Right forelimb (tissue), 1 donor: Measurements from ENCODE around the gene BCAT1.
"Not testable (repeated sequence)": the region's sequence is repeated elsewhere in the genome, so short reads cannot be mapped to it uniquely, and the experiment has no call there.

Experiments
- DNase-seq: peaks from one replicate; pipeline ENCODE4 v3.0.0-alpha.2; 2018

The BCAT1 gene

GRCh38 chr12:24898185-24898584 is 50.7 kb downstream of the BCAT1 start:
- DNase-seq: no peak

- no peak for DNase-seq
Measured at GRCh38 chr12:24896171-24896570, 52.7 kb downstream of the BCAT1 start.

DNA sequence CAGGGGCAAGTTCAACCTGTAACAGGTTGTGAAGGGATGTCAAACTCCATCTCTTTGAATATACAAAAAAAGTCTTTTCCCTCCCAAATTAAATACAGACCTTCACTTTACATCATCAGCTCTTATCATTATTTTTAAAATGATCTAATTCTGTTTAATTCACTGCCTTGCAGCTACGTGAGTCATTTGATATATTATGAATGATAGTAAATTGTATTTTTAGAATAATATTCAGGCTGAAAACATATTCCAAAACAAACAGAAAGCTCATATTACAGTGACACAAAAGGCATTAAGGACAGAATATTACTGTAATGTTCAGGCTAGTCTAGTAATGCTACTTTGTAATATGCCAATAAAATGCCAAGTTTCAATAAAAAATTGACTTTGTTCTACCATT is 53.3 kb downstream of the BCAT1 start:
- no peak for DNase-seq

GRCh38 chr12:24894879-24895278 is 54.0 kb downstream of the BCAT1 start:
- no peak for DNase-seq

GRCh38 chr12:24890048-24890803 is 58.7 kb downstream of the BCAT1 start:
- DNase-seq: no peak

- DNase-seq: no peak
Measured at GRCh38 chr12:24889411-24889810, 59.5 kb downstream of the BCAT1 start.

DNA sequence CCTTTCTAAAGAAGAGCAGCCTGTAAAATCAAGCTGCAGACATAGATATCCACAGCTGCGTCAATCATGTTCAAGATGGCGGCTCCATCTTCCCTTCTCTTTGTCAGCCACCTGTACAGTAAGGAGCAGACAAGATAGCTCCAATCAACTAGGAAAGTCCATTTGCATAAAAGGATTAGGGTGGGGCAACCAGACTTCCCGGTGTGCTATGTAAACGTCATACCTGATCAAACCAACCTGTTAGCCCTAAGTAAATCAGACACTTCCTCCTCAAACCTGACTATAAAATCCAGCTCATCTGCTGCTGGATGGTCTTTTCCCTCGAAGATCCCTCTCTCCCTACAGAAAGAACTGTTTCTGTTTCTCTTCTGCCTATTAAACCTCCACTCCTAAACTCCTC is 60.1 kb downstream of the BCAT1 start:
- DNase-seq: no peak

DNA sequence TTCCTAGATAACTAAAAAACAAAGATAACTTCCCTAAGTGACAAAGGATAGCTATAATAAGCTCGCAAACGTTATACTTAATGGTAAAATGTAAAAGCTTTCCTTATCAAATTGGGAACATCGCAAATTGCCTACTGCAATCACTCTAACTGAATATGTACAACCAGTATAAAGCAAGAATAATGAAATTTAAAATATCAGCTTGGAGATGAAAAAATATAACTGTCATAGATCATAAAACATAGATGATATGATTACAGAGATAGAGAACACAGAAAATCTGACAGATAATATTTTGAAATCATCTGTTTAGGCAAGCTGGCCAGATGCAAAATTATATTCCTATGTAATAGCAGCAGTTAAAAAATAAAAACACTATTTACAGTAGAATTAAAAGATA is 64.0 kb downstream of the BCAT1 start:
- no peak for DNase-seq

DNA sequence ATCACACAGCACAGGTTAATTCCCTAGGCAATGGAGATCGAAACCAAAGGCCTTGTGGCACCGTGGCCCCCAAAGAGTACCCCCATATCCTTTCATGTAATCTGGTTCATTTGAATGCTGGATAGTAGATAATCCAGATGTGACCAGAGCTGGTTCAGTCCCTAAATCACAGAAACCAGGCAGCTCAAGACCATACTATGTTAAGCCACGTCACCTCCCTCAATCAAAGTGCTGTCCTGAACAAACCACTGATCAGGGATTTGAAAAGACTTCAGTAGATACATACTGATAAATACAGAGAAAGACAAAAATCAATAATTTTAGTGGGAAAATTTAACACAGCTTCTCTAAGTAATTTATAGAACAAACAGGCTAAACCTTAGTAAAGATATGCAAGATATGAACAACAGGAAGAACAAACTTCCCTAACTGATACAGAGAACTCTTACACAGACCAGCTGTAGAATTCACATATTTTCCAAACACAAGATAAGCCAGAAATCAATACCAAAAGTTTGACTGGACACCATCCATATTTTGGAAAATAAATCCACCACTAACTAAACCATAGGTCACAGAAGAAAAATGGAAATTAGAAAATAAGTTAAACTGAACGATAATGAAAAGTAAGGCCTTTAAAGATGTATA is 67.1 kb downstream of the BCAT1 start:
- no peak for DNase-seq

DNA sequence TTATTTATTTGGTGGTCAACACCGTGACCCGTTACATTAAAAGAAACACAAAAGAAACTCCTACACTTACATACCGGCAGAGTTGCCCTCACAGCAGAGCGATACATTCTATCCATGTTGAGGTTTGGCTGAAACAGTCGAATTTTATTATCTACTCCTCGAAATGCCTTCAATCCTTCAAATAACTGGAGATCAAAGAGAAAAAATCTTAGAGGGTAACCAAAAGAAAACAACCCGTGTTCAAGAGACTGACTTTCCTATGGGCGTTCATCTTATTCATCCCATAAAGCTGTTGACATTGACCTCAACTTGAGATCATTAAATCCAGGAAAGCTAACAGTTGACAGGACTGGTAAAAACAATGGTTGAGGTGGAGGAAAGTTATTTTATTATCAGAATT is 67.7 kb downstream of the BCAT1 start:
- DNase-seq: no peak

DNA sequence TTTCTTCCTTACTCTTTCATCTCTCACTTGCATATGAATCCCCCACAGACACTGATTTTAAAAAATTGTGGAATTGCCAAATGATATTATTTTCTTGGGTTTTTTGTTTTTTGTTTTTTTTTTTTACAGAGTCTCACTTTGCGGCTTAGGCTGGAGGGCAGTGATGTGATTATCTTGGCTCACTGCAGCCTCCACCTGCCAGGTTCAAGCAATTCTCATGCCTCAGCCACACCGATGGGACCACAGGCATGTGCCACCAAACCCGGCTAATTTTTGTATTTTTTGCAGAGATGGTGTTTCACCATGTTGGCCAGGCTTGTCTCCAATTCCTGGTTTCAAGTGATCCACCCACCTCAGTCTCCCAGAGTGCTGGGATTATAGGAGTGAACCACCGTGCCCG is 68.2 kb downstream of the BCAT1 start:
- DNase-seq: no peak

- DNase-seq: no peak
Measured at GRCh38 chr12:24879644-24880043, 69.3 kb downstream of the BCAT1 start.

- no peak for DNase-seq
Measured at GRCh38 chr12:24875014-24875413, 73.9 kb downstream of the BCAT1 start.

GRCh38 chr12:24872211-24872610 is 76.7 kb downstream of the BCAT1 start:
- no peak for DNase-seq

DNA sequence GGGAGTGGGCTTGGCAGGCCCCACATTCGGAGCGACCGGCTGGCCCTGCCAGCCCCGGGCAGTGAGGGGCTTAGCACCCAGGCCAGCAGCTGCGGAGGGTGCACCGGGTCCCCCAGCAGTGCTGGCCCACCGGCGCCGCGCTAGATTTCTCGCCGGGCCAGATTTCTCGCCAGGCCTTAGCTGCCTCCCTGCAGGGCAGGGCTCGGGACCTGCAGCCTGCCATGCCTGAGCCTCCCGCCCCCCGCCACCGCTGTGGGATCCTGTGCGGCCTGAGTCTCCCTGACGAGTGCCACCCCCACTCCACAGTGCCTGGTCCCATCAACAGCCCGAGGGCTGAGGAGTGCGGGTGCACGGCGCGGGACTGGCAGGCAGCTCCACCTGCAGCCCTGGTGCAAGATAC is 82.8 kb downstream of the BCAT1 start:
- DNase-seq: not testable (repeated sequence)

DNA sequence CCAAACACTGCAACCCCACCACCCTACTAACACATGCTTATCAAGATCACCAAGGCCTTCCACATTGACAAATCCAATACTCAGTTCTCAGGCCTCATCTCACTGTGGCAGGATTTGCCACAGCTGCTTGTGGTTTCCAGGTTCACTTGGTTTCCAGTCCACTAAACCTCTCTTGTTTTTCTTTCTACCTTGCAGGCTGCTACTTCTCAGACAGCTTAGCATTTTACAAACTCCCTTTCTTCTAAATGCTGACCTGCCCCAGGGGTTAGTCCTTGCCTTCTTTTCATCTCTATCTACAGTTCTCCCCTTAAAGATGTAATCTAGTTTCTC is 84.1 kb downstream of the BCAT1 start:
- no peak for DNase-seq

GRCh38 chr12:24861766-24862540 is 86.9 kb downstream of the BCAT1 start:
- no peak for DNase-seq

DNA sequence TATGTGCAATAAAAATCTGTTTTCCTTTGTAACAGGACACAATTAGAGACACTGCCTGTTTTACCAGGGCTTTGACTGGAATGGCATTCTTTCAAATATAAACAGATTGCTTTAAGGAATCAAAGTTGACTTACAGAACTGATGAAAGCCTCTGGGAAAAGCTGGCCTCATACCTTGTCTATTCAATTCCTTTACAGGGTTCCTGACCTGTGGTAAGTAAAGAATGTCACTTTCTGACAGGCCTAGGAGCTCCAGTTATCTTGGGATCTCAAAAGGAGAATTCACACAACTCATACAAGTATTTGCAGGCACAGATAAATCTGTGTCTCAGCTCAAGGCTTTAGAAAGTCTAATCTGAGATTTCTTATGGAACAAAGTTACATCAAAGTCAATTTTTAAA is 88.4 kb downstream of the BCAT1 start:
- no peak for DNase-seq

DNA sequence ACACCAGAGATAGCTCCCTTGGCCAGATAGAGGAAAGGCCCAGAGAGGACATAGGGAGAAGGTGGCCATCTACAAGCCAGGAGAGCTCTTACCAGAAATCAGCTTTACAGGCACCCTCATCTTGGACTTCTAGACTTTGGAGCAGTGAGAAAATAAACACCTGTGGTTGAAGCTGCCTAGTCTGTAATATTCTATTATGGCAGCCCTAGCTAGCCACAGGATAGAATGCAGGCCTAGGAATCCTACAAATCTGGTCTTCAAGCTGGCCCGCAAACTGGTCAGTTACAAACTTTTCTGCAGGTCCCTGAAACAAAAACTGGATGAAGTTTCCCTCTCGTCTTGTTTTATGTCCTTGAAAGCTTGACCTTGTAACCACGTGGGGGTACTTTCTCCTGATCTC is 92.4 kb downstream of the BCAT1 start:
- DNase-seq: no peak

DNA sequence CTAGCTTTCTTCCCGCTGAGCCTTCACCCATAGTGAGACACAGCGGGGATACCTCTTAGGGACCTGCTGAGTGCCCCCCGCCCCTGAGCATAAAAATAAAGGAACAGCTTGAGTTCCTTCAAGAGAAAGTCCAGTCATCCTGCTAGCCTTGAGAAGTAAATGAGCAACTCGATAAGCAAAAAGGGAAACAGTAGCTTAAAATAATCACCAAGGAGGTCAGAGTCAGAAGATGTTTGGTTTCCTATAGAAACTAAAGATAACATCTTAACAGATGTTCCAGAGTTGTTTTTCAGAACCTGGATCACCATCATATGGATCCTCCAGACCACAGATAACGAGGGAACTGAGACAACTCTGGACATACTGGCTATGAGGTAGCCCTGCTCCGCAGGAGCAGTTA is 94.0 kb downstream of the BCAT1 start:
- DNase-seq: no peak

DNA sequence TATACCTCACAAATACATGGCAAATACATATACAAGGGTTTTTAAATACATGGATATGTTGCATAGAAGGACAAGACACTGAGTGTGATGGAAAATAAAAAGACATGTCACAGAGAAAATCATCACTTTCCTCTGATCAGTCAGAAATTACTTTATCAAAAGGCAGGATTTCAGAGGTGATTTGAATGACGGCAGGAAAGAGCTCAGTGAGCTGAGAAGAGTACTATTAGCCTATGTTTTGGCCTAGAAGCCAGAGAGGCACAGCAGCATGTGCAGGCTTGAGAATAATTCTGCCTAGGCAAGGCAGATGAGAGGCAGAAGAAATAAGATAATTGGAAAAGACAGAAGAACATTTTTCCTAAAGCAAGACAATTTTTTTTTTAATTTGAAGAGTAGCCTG is 94.9 kb downstream of the BCAT1 start:
- DNase-seq: no peak

- no peak for DNase-seq
Measured at GRCh38 chr12:24853588-24853987, 95.3 kb downstream of the BCAT1 start.

GRCh38 chr12:24853094-24853493 is 95.8 kb downstream of the BCAT1 start:
- DNase-seq: no peak

DNA sequence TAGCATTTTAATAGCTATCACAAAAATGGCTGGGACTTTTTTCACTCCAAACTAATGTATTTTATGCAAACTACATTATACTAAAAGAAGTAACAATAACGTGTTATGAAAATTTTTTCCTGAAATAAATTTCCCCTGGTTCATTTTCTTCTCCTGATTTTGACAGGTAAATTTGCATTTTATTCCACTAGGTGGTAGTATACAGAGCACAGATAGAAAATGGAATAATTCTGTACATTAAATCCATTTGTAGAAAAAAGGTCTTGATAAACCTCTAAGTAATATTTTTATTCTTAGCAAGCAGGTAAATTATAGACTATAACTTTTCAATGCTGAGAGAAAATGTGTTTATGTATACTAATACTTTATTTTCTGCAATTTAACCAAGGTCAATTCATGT is 96.5 kb downstream of the BCAT1 start:
- no peak for DNase-seq
